CD4-positive, alpha-beta T cell treated with Interleukin-17A for 1 hour (primary cell): Measurements from ENCODE around the gene C6orf118.

Experiments
- DNase-seq: peaks from one replicate; pipeline ENCODE4 v3.0.0-alpha.2; 2020

C6orf118 gene

GRCh38 chr6:165308926-165309731 lies at the start of gene C6orf118:
Gene C6orf118, minus strand, starts transcription at chr6:165309605. Its CDS starts 19 bp downstream, at chr6:165309586.
- DNase-seq, result no peak

GRCh38 chr6:165345700-165346099 lies 36.3 kb upstream of the C6orf118 start:
- DNase-seq, result no peak

- DNase-seq, result no peak
Observed at GRCh38 chr6:165340532-165340931, 31.1 kb upstream of the C6orf118 start.

- no peak for DNase-seq
Observed at GRCh38 chr6:165325609-165326008, 16.2 kb upstream of the C6orf118 start.

DNA sequence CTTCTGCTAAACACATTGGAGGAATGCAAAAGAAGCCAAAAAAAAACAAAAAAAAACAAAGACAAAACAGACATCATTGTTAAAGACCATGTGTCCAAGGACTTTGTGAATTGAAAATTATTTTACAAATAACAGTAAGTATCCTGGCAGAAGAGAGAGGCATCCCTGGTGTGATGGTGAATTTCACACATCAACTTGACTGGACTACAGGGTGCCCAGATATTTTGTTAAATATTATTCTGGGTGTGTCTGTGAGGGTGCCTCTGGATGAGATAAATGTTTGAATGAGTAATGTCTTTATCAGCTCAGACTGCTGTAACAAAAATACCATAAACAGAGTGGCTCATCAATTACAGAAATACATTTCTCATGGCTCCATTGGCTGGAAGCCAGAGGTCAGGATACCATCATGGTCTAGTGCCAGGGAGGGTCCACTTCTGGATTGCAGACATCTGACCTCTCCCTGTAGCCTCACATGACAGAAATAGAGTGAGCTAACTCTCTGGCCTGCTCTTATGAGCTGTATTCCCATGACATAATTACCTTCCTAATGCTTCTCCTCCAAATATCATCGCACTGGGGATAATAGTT lies 12.2 kb upstream of the C6orf118 start:
- DNase-seq, result no peak

- DNase-seq, result no peak
Observed at GRCh38 chr6:165321150-165321549, 11.7 kb upstream of the C6orf118 start.

GRCh38 chr6:165317723-165318122 lies 8.3 kb upstream of the C6orf118 start:
- DNase-seq, result no peak

GRCh38 chr6:165306955-165307354 lies 2.5 kb downstream of the C6orf118 start:
- no peak for DNase-seq

DNA sequence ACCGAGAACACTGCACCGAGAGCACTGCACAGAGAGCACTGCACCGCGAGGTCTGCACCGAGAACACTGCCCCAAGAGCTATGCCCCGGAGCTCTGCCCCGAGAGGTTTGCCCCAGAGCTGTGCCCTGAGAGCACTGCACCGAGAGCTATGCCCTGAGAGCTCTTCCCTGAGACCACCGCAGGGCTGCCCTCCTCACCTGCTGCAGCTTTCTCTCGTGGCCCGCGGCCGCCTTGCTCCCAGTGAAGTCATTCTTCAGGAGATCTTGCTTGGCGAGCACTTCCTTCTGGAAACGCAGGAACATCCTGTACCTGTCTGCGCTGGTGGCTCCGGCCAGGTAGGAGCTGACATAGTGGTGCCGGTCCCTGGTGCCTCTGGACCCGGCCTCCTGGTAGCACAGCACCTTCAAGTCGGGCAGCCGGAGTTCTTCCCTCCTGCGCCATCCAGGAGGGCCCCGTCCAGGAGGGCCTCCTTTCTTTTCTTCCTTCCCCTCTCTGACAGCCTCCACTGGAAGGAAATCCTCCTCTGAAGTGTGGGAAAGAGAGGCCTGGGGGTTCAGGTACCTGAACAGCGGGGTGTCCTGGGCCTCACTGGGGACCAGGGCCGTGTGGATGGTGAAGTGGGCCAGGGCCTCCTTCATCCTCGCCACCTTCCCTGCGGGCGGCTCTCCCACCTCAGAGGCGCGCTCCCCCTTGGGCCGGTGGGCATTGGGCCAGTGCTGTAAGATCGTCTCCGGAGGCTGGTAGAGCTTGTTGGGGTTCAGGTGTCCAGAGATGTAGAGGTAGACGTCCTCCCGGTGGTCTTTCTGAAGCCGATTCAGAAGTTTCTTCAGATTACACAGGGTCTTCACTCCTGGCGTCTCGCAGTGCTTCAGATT lies 7.8 kb downstream of the C6orf118 start:
- DNase-seq, result no peak

DNA sequence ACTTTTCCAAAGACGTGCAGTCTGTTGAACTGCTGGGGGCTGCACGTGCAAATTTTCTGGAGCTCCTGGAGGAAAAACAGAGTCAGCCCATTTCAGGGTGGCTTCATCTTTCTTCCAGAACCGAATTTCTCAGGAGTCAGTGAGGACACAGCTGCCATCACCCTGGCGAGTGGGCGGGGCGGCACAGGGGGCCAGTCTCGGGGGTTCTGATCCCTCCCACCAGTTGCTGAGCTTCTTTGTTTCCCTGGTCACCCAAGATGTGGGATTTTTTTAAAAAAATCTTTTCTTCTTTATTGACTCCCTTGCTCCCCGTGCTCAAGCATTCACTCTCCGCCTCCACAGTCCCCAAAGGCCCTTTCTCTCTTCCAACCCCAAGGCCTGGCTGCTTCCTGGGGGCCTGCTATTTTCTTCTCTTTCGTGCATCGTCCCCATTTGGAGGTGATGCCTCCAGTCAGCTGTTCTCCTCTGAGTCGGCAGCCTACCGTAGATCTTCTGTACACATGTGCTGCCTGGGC lies 8.9 kb downstream of the C6orf118 start:
- no peak for DNase-seq

DNA sequence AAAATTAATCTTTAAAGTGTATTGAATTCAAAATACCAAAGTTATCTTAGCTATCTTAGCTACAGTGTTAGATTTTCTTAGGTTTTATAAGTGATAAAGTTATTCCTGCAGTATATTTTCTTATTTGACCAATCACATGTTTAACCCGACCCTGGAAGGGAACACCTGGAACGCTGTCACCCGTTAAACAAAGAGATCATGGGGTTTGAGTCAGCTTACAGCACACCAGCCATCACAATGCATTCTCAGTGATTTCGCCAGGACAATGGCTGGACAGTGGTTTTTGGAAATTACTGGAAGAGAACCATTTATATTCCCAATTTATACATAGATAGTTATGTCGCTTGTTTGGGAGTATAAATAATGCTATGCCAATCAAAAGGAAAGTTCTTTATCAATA lies 10.5 kb downstream of the C6orf118 start:
- DNase-seq, result no peak

- DNase-seq, result no peak
Observed at GRCh38 chr6:165298402-165298801, 11.0 kb downstream of the C6orf118 start.

DNA sequence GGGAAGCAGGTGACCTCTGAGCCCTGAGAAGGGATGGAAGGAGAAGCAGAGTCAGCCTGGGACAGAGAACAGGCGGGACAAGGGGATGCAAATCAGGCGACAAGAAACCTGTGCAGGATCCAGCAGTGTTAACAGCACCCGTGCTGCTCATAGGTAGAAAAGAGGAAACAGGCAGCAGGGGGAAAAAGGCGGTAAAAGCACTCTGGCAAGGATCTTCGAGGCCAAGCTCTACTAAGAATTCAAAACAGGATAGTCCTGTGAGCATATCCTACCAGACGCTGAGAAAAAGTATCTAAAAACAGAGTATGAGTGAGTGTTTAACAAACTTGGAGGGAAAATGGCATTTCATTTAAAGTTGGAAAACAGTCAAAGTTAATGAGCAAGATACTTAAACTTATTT lies 16.7 kb downstream of the C6orf118 start:
- DNase-seq, result no peak

GRCh38 chr6:165274611-165275010 lies 34.8 kb downstream of the C6orf118 start:
- no peak for DNase-seq

GRCh38 chr6:165272585-165272984 lies 36.8 kb downstream of the C6orf118 start:
- DNase-seq, result no peak

GRCh38 chr6:165268987-165269386 lies 40.4 kb downstream of the C6orf118 start:
- DNase-seq, result no peak

GRCh38 chr6:165266621-165267020 lies 42.8 kb downstream of the C6orf118 start:
- DNase-seq, result no peak

GRCh38 chr6:165266191-165266590 lies 43.2 kb downstream of the C6orf118 start:
- no peak for DNase-seq

- DNase-seq, result no peak
Observed at GRCh38 chr6:165260462-165260861, 48.9 kb downstream of the C6orf118 start.

DNA sequence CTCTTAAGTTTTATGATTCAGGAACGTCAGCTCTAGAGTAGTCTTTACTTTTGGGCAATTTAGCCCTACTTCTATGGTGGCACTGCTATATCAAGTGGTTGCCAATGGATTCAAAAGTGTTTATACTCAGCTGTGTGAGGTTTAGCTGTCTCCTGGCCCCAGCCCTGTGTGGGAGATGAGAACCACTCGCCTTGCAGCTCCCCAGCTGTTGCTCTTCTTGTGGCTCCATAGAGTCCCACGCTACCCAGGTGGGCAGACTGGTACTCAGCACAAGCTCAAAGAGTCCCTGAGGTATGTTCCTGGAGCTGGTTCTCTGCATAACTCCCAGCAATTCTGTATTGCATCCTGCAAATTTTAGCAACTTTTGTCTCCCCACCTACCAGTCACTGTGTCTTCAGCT lies 59.6 kb downstream of the C6orf118 start:
- no peak for DNase-seq

DNA sequence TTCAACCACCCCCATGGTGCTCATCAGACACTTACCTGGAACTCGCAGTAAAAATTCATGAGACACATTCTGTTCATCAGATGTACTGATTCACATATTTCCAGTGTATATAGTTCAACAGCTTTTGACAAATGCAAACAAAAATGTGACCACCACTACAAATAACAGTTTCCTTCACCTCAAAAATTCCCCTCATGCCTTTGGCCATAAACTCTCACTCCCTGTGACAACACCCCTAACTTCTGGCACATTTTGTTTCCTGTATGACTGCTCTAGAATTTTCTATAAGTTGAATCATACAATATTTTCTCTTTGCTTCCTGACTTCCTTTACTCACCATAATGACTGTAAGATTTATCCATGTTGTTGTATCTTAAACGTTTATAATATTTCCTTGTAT lies 63.7 kb downstream of the C6orf118 start:
- DNase-seq, result no peak

DNA sequence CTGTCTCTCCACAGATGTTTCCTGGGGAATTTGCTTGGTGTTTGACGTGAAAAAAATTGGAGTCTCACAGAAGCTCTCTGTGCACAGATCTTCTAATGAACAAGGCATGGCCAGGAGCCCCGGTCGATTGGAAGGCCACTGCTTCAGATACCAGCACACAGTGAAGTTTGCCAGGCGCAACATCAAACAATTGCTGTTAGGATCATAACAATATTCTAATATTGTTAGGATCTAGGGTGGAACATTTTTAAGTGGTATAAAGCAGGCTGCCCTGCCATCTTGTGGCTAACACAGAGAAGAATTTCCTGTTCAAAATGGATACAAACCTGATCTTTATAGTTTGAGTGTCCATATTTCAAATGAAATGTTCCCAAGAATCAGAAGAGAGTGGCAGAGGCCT lies 64.1 kb downstream of the C6orf118 start:
- DNase-seq, result no peak

GRCh38 chr6:165244524-165245247 lies 64.7 kb downstream of the C6orf118 start:
- DNase-seq, result no peak
